ENCODE data around the gene APOF. TPM values are rescaled to one million over a fixed set of nuclear protein-coding genes. Genes with fewer than 3 reads are reported as not detected.

The APOF gene
- total and polyA plus RNA-seq, 2 of the 13 experiments (the other 11 are each of a cell fraction or from before 2014, with no cell fraction given), result 3.3 to 23.9 TPM

GRCh38 chr12:56350662-56351061 lies 12.0 kb downstream of the APOF start:
- ATAC-seq (no peak), DNase-seq (ENCODE audit: low spot score) (no peak), FAIRE-seq (no peak)
- POLR2A ChIA-PET, result interaction anchor here (2.7 to 9.0 kb wide), 2 partner anchors 8 to 35 kb away, joined by 6 to 47 read pairs; partner anchors contain the start of genes CNPY2 and STAT2
- H3K36me3 ChIP-seq (replicated peaks in 1 of 2; ENCODE audit: control insufficient read depth in 1 of 2, insufficient read depth in 2 of 2, low read length in 2 of 2), result peaks cover 37 to 74% of the 10 kb centered on the region in 2 experiments
- CTCF ChIA-PET (ENCODE audit: low intra/inter-chr PET ratio, low total read pairs), result no interaction called here
- peaks cover under 1% of the 10 kb centered on the region; the same call in 1 of the 2 replicates for H3K4me1 ChIP-seq (ENCODE audit: insufficient read depth, low read length)
- H2AFZ ChIP-seq (ENCODE audit: low read length), result no peak overlapping the region
- no peaks in the 10 kb centered on the region for H3K27me3 ChIP-seq (ENCODE audit: control insufficient read depth in 1 of 2, insufficient read depth in 2 of 2, low read length in 2 of 2)
- H3K9ac ChIP-seq (ENCODE audit: insufficient read depth, low read depth, low read length), result no peak overlapping the region
- WGBS (ENCODE audit: low lambda C conversion rate), result 82% methylated on average over 2 of the region's 2 CpGs
- intact Hi-C loops (cut with micrococcal nuclease; ENCODE audit: unreplicated experiment) (no loop called here), in situ Hi-C loops (cut with HindIII; ENCODE audit: extremely low pct_ligation_motif_present, low pct_unique_long_range_greater_than_20kb) (no loop called here)
- no peaks in the 10 kb centered on the region for H3K9me3 ChIP-seq (ENCODE audit: low read length)
- no peak overlapping the region for H3K4me2 ChIP-seq (ENCODE audit: low read depth, low read length)
- no peak overlapping the region for H3K4me3 ChIP-seq (replicated peaks in 1 of 3; ENCODE audit: insufficient read depth in 1 of 3, low read depth in 2 of 3, low read length in 3 of 3)
- H3K79me2 ChIP-seq (ENCODE audit: insufficient read depth, low read length), result no peaks in the 10 kb centered on the region
- TF ChIP-seq CHCHD3 (CRISPR knock-in tag; IDR thresholded peaks at IDR 0.05), result no peak
- no peak for TF ChIP-seq ZNF367 (CRISPR knock-in tag; IDR thresholded peaks at IDR 0.05; ENCODE audit: borderline replicate concordance)
- TF ChIP-seq PAX8 (CRISPR knock-in tag; IDR thresholded peaks at IDR 0.05; ENCODE audit: borderline replicate concordance), result no peak
- no peak for TF ChIP-seq REPIN1 (CRISPR knock-in tag; IDR thresholded peaks at IDR 0.05; ENCODE audit: borderline replicate concordance, low read depth)
- TF ChIP-seq ZBTB40 (IDR thresholded peaks at IDR 0.05), result no peak
- TF ChIP-seq ZBTB40 (CRISPR knock-in tag; IDR thresholded peaks at IDR 0.05), result no peak
- no peak for TF ChIP-seq ZNF660 (CRISPR knock-in tag; IDR thresholded peaks at IDR 0.05; ENCODE audit: borderline replicate concordance, low read depth)
- TF ChIP-seq ZFP41 (CRISPR knock-in tag; IDR thresholded peaks at IDR 0.05; ENCODE audit: borderline replicate concordance), result no peak
- TF ChIP-seq ZNF557 (CRISPR knock-in tag; IDR thresholded peaks at IDR 0.05), result no peak
- no peak for TF ChIP-seq ZNF333 (CRISPR knock-in tag; IDR thresholded peaks at IDR 0.05; ENCODE audit: borderline replicate concordance)
- TF ChIP-seq HOXD1 (CRISPR knock-in tag; IDR thresholded peaks at IDR 0.05), result no peak
- TF ChIP-seq ZSCAN30 (CRISPR knock-in tag; IDR thresholded peaks at IDR 0.05), result no peak
- no peak for TF ChIP-seq ZNF788 (CRISPR knock-in tag; IDR thresholded peaks at IDR 0.05; ENCODE audit: borderline replicate concordance)
- TF ChIP-seq KMT2A (CRISPR knock-in tag; IDR thresholded peaks at IDR 0.05), result no peak
- TF ChIP-seq ZNF44 (CRISPR knock-in tag; IDR thresholded peaks at IDR 0.05), result no peak
- no peak for TF ChIP-seq HOXA9 (CRISPR knock-in tag; IDR thresholded peaks at IDR 0.05; ENCODE audit: borderline replicate concordance)
- TF ChIP-seq ZNF33A (CRISPR knock-in tag; IDR thresholded peaks at IDR 0.05; ENCODE audit: borderline replicate concordance), result no peak
- TF ChIP-seq ZNF570 (CRISPR knock-in tag; IDR thresholded peaks at IDR 0.05; ENCODE audit: borderline replicate concordance), result no peak
- H4K20me1 ChIP-seq (ENCODE audit: insufficient read depth, low read length), result no peaks in the 10 kb centered on the region
- no peak overlapping the region for H3K27ac ChIP-seq (ENCODE audit: extremely low read length, insufficient read depth, low read length)
- BruUV-seq (replicated peaks), result no TSS peak
